Glomerular visceral epithelial cell (primary cell): ENCODE results near the gene TBC1D5.
A peak's percentile ranks its signal among the peaks of the same experiment; 100 is the strongest.
"Not testable (repeated sequence)": the region's sequence is repeated elsewhere in the genome, so short reads cannot be mapped to it uniquely, and the experiment has no call there.

Source experiments
- DNase-seq: peaks from one replicate; pipeline ENCODE4 v3.0.0-alpha.2; 2016; ENCODE audit errors: extremely low spot score

TBC1D5 gene

GRCh38 chr3:17717411-17717810 lies 25.0 kb downstream of the TBC1D5 start:
- no peak for DNase-seq

- DNase-seq = no peak
Measured at GRCh38 chr3:17714473-17714872, 28.0 kb downstream of the TBC1D5 start.

- no peak for DNase-seq
Measured at GRCh38 chr3:17709236-17709810, 33.1 kb downstream of the TBC1D5 start.

- no peak for DNase-seq
Measured at GRCh38 chr3:17707813-17708543, 34.5 kb downstream of the TBC1D5 start.

- DNase-seq = not testable (repeated sequence)
Measured at GRCh38 chr3:17705991-17706390, 36.4 kb downstream of the TBC1D5 start.

GRCh38 chr3:17699815-17700214 lies 42.6 kb downstream of the TBC1D5 start:
- not testable (repeated sequence) for DNase-seq

- DNase-seq = not testable (repeated sequence)
Measured at GRCh38 chr3:17695665-17696064, 46.8 kb downstream of the TBC1D5 start.

GRCh38 chr3:17693670-17693999 lies 48.8 kb downstream of the TBC1D5 start:
- DNase-seq = not testable (repeated sequence)

GRCh38 chr3:17692846-17693669 lies 49.4 kb downstream of the TBC1D5 start:
- DNase-seq = not testable (repeated sequence)

GRCh38 chr3:17687566-17687965 lies 54.9 kb downstream of the TBC1D5 start:
- DNase-seq = no peak

GRCh38 chr3:17686613-17687012 lies 55.8 kb downstream of the TBC1D5 start:
- DNase-seq = peak; percentile 6

GRCh38 chr3:17683542-17684207 lies 58.8 kb downstream of the TBC1D5 start:
- DNase-seq = no peak

GRCh38 chr3:17680530-17680929 lies 61.9 kb downstream of the TBC1D5 start:
- no peak for DNase-seq

- DNase-seq = peak; percentile 40
Measured at GRCh38 chr3:17678116-17678741, 64.2 kb downstream of the TBC1D5 start.

GRCh38 chr3:17674082-17674686 lies 68.2 kb downstream of the TBC1D5 start:
- no peak for DNase-seq

GRCh38 chr3:17672506-17672905 lies 69.9 kb downstream of the TBC1D5 start:
- no peak for DNase-seq

GRCh38 chr3:17670749-17671148 lies 71.7 kb downstream of the TBC1D5 start:
- DNase-seq = no peak

GRCh38 chr3:17664923-17665322 lies 77.5 kb downstream of the TBC1D5 start:
- no peak for DNase-seq

GRCh38 chr3:17656264-17656663 lies 86.2 kb downstream of the TBC1D5 start:
- DNase-seq = no peak

GRCh38 chr3:17655743-17656142 lies 86.7 kb downstream of the TBC1D5 start:
- no peak for DNase-seq

- not testable (repeated sequence) for DNase-seq
Measured at GRCh38 chr3:17649748-17650147, 92.7 kb downstream of the TBC1D5 start.
